ENCODE data around the gene TXK.

The TXK gene

DNA sequence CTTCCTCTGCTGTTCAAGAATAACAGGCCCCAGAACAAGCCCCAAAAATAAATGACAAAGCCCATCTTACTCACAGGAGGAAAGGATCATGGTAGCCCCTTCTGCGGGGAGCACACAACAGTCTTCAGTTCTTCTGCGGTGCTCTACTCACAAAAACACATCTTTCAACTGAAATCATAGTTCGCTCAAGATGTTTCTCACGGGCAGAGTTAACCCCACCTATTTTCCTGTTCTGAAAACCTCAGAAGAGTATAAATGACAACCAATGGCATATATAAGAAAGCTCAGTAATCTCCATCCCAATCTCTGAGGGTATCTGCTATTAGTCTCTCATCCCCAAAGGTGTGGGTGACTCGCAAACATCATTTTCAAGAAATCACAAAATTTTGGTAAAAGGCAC is at the start of gene TXK:
Gene TXK, minus strand, starts transcription at position 170 of the 400 bp plus-strand sequence. Its CDS starts 80 bp downstream, at position 90.
- H3K4me3 ChIP-seq (ENCODE audit: low read depth, low read length) = no peak within 1 kb of the TSS
- DNase-seq (ENCODE audit: low read depth) = no peak
- TF ChIP-seq, protein P1, sequence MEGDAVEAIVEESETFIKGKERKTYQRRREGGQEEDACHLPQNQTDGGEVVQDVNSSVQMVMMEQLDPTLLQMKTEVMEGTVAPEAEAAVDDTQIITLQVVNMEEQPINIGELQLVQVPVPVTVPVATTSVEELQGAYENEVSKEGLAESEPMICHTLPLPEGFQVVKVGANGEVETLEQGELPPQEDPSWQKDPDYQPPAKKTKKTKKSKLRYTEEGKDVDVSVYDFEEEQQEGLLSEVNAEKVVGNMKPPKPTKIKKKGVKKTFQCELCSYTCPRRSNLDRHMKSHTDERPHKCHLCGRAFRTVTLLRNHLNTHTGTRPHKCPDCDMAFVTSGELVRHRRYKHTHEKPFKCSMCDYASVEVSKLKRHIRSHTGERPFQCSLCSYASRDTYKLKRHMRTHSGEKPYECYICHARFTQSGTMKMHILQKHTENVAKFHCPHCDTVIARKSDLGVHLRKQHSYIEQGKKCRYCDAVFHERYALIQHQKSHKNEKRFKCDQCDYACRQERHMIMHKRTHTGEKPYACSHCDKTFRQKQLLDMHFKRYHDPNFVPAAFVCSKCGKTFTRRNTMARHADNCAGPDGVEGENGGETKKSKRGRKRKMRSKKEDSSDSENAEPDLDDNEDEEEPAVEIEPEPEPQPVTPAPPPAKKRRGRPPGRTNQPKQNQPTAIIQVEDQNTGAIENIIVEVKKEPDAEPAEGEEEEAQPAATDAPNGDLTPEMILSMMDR (conservative IDR thresholded peaks at IDR 0.05; ENCODE audit: low read depth, low read length) = no peak

DNA sequence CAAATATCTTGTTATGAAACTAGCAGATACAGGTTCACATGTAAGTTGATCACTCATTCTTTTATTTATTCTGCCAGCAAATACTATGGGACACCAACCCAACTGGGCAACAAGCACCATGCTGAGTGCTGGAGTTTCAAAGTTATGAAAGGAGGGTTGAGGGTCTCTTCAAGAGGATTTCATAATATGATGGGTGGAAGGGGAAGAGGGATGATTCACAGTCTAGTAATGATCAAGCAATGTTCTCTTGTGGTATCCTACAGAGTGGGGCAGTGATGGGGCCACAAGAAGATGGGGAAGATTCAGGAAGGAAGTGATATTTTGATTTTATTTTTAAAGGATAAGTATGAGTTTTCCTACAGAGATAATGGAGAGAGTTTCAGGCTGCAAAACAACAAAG is 46.2 kb upstream of the TXK start:
- TF ChIP-seq, protein P1 (conservative IDR thresholded peaks at IDR 0.05; ENCODE audit: low read depth, low read length) = no peak
- peak; percentile 68 for DNase-seq (ENCODE audit: low read depth)
- H3K4me3 ChIP-seq (ENCODE audit: low read depth, low read length) = no peak overlapping the region

DNA sequence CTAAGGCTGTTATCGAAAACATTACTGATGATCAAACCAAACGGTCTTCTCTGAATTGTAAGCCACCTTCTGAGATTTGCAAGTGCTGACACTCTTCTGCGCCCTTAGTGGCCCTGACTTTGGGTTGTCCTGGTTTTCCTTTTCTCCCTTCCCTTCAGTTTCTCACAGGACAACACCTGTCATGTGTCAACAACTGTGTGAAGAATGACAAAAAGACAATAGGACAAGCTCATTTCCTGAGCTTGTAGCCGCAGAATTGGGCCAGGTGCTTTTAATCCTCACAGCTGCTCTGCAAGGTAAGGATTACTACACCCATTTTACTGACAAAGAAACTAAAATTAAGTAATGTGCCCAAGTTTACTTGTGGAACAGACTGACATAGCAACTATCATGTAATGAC is 44.9 kb upstream of the TXK start:
- DNase-seq (ENCODE audit: low read depth) = no peak

GRCh38 chr4:48175806-48176205 is 41.8 kb upstream of the TXK start:
- H3K4me3 ChIP-seq (ENCODE audit: low read depth, low read length) = no peak overlapping the region
- TF ChIP-seq, protein P1 (conservative IDR thresholded peaks at IDR 0.05; ENCODE audit: low read depth, low read length) = no peak
- DNase-seq (ENCODE audit: low read depth) = peak; percentile 27

More for the DNA sequence above, 44.9 kb upstream of the TXK start:
- no peak overlapping the region for H3K4me3 ChIP-seq (ENCODE audit: low read depth, low read length)
- TF ChIP-seq, protein P1 (conservative IDR thresholded peaks at IDR 0.05; ENCODE audit: low read depth, low read length) = no peak

DNA sequence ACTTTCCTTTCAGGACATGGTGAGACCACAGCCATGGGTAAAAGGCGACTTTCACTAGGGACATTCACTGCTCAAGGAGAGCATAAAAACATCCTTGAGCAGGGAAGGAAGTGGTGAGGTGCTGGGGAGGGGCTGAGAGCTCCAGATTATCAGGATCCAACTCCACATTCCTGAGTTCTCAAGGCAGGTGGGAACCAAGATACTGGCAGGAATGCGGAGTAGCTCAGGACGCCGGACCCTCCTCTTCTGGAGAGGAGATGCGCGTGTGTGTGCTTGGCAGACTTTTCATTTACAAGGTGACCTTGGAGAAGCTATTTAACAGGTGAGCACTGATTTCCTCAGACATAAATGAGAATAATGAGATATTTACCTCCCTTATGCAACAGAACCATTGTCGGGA is 41.3 kb upstream of the TXK start:
- DNase-seq (ENCODE audit: low read depth) = no peak
- H3K4me3 ChIP-seq (ENCODE audit: low read depth, low read length) = no peak overlapping the region
- TF ChIP-seq, protein P1 (conservative IDR thresholded peaks at IDR 0.05; ENCODE audit: low read depth, low read length) = no peak

DNA sequence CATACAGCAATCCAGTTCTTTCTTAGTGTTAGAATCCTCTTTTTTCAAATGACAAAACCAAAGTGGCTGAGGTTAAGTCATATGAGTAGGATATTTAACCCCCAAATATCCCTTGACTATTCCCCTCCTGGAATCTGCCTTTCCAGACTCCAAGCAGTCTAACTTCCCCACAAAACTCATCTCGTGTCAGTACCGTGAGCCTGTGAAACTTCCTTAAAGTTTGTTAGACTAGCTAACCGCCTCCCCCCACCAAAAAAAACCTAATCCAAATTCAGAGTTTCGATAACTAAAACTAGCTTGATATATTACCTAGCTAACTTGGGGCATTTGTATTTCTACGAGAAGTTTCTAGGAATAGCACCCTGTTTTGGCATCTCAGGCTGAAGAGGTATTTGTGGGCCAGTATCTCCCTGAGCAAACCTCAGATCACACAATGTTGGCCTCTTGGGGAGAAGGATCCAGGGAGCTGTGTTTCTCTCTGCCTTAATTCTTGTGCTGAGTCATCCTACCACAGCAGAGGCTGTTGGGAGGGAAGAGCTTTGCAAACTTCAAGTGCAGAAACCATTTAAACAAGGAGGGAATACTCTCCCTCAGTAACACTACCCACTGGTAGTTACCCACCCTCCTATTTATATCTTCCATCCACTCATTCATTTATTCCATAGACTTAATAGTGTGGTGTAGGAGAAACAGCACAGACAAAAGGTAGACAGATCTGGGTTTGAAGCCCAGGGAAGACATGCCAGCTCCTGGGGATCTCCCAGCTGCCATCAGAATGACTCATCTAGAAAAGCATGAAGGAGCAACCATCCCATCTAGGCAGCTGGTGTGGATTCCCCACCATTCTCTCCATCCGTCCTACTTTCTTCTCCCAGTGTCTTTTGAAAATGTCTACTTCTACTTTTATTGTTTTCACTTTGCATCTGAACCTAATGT is 39.3 kb upstream of the TXK start:
- DNase-seq (ENCODE audit: low read depth) = peak; percentile 78
- TF ChIP-seq, protein P1 (conservative IDR thresholded peaks at IDR 0.05; ENCODE audit: low read depth, low read length) = no peak
- H3K4me3 ChIP-seq (ENCODE audit: low read depth, low read length) = no peak overlapping the region

DNA sequence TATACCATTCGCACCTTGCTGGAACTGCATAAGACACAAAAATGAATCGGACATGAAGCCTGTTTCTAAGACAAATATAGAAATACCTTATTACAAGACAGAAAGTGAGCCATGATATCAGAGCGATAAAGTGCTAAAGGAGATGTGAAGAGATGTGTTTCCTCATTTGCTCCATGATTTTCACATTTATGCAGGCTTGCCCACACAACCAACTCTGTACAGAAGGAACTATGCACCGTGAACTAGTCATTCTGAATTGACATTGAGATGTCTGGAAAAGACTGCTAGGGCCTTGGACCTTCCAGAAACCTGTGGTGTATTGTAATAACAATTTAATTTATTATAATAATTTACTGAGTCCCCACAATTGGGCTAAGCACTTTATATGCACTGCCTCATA is 38.6 kb upstream of the TXK start:
- TF ChIP-seq, protein P1 (conservative IDR thresholded peaks at IDR 0.05; ENCODE audit: low read depth, low read length) = no peak
- no peak overlapping the region for H3K4me3 ChIP-seq (ENCODE audit: low read depth, low read length)
- no peak for DNase-seq (ENCODE audit: low read depth)
